Right lobe of liver (tissue), 6 donors: ENCODE measurements around the gene DUSP22. TPM values are rescaled to one million over a fixed set of nuclear protein-coding genes. Genes with fewer than 3 reads are reported as not detected.

ENCODE experiments used
- ATAC-seq, 4 donors: fragments of 200-7000 bp; cut with Tn5 transposase; one replicate each; pipeline ENCODE4 v1.9.1; 2020; ENCODE audit warnings: mild to moderate bottlenecking in 4 of 4, moderate library complexity in 4 of 4
- DNase-seq, 3 donors: peaks; one replicate each; pipeline ENCODE4 v3.0.0-alpha.2; 2020
- H3K27ac ChIP-seq, 3 donors: fragments of 200-600 bp; one replicate each; pipeline ENCODE4 v1.8.0; 2022
- H3K27me3 ChIP-seq, 2 donors: fragments of 200-600 bp; one replicate each; pipeline ENCODE4 v1.8.0; 2022
- H3K36me3 ChIP-seq, 4 donors: fragments of 200-600 bp; sonication (generic) in 1 of 4; one replicate each; pipeline versions ENCODE4 v1.5.1 to v1.8.0; 2017 to 2022; ENCODE audit warnings: control low read depth in 1 of 4
- H3K4me1 ChIP-seq, 4 donors: fragments of 200-600 bp; sonication (generic) in 1 of 4; one replicate each; pipeline versions ENCODE4 v1.5.1 to v1.8.0; 2017 to 2022; ENCODE audit warnings: control low read depth in 1 of 4
- H3K4me3 ChIP-seq, 3 donors: fragments of 200-600 bp; one replicate each; pipeline ENCODE4 v1.8.0; 2022
- H3K9me3 ChIP-seq, 4 donors: fragments of 200-600 bp; sonication (generic) in 1 of 4; one replicate each; pipeline versions ENCODE4 v1.5.1 to v1.8.0; 2017 to 2022; ENCODE audit warnings: control low read depth in 1 of 4
- CTCF ChIP-seq, 4 donors: fragments of 200-600 bp in 3 of 4; fragments of 450-650 bp in 1 of 4; IDR thresholded peaks; one replicate each; pipeline versions ENCODE4 v1.5.1 to v1.8.0; 2016 to 2022; ENCODE audit warnings: antibody characterized with exemption in 4 of 4, mild to moderate bottlenecking in 2 of 4
- POLR2A ChIP-seq: fragments of 450-650 bp; IDR thresholded peaks from one replicate; pipeline ENCODE4 v1.6.1; 2017; ENCODE audit warnings: antibody characterized with exemption, mild to moderate bottlenecking
- WGBS: methylation state at CpG from one replicate; pipeline ENCODE4 v1.1.6; 2018; ENCODE audit warnings: low coverage, low lambda C conversion rate; ENCODE audit not compliant: insufficient coverage; ENCODE audit errors: missing lambda C conversion rate; 5-methylcytosine and 5-hydroxymethylcytosine counted together
- intact Hi-C, 2 donors: fragments of 100-400 bp; cut with DNase I; formaldehyde crosslinking; loops; one replicate each; pipeline versions ENCODE4 v1.11.2 to v1.14.1; 2022
- total RNA-seq, 6 experiments: library from RNA; depleted of rRNA in 2 of 6; stranded (reverse); fragments of >200 nt in 2 of 6; fragmentation: NEBNext Ultra II Directional in 3 of 6; extraction: Animal tissue kit (Norgen Biotek cat#: 25700) in 3 of 6; gene quantifications; one replicate each; pipeline versions ENCODE4 v1.1.0 to v1.2.4, GENCODE V29; 2016 to 2023
- donor health status: DM: no; HTN: yes; CAD: no.
- donor health status: DM: no; HTN: no; CAD: no.
- donor health status: DM: no; HTN: no; CAD: no.
- donor health status: DM: no; HTN: yes; CAD: no.
- donor health status: DM: no; HTN: yes; CAD: no.

DUSP22 gene
- total RNA-seq, 6 experiments from 2014 or later: 20.6 to 24.8 (median 21.3) TPM

GRCh38 chr6:400815-401214 is 108.5 kb downstream of the DUSP22 start:
- DNase-seq: no peak
- WGBS: 67% methylated on average over 6 of the region's 6 CpGs
- no peak overlapping the region for H3K4me3 ChIP-seq
- H3K9me3 ChIP-seq: no peaks in the 10 kb centered on the region
- no peaks in the 10 kb centered on the region for H3K36me3 ChIP-seq
- no peak overlapping the region for H3K27ac ChIP-seq
- TF ChIP-seq CTCF (IDR thresholded peaks at IDR 0.05): no peak
- no peak for TF ChIP-seq POLR2A
- ATAC-seq: no peak
- no peaks in the 10 kb centered on the region for H3K4me1 ChIP-seq
- peaks cover 0 to 9% of the 10 kb centered on the region in 2 donors for H3K27me3 ChIP-seq
- intact Hi-C loops: no loop called here

Other genes starting within 250 kb of the DUSP22 start
- 1 to 10 TPM in 4 of 6 experiments, under 1 TPM in 2; 0.24 to 5.0 (median 1.6) TPM for gene IRF4, start 99.3 kb downstream of the DUSP22 start, total RNA-seq